H1 (cell line): Measurements from ENCODE around the gene CSNK2B.

Experiments
- BACH1 ChIP-seq: IDR thresholded peaks from 2 replicates; pipeline ENCODE4 v1.6.1; 2012; ENCODE audit warnings: low read length, improper control_type of control experiment
- CREB1 ChIP-seq: IDR thresholded peaks from 2 replicates; pipeline ENCODE4 v1.6.1; 2012; ENCODE audit warnings: inconsistent platforms
- CTCF ChIP-seq, 3 experiments: IDR thresholded peaks; 1 replicate in 2 of 3; 2 replicates in 1 of 3; pipeline versions ENCODE4 v1.5.1 to v1.6.1; 2011; ENCODE audit warnings: low read length in 3 of 3, mild to moderate bottlenecking in 3 of 3, inconsistent platforms in 2 of 3, low read depth in 1 of 3, moderate library complexity in 1 of 3; ENCODE audit not compliant: insufficient read depth in 1 of 3; ENCODE audit errors: control extremely low read depth in 1 of 3
- EP300 ChIP-seq, 2 experiments: IDR thresholded peaks; 1 replicate in 1 of 2; 2 replicates in 1 of 2; pipeline ENCODE4 v1.6.1; 2011 to 2012; ENCODE audit warnings: low read depth in 2 of 2, low read length in 2 of 2, mild to moderate bottlenecking in 2 of 2, borderline replicate concordance in 1 of 2, inconsistent platforms in 1 of 2, moderate library complexity in 1 of 2
- EZH2 ChIP-seq: fragments of 200-600 bp; sonication (generic); IDR thresholded peaks from 2 replicates; pipeline ENCODE4 v1.7.1; 2012; ENCODE audit warnings: low read depth, mild to moderate bottlenecking, moderate library complexity, low read length, inconsistent platforms; ENCODE audit not compliant: severe bottlenecking
- SP4 ChIP-seq: IDR thresholded peaks from 2 replicates; pipeline ENCODE4 v1.6.1; 2012; ENCODE audit warnings: low read length, inconsistent platforms
- SRF ChIP-seq: IDR thresholded peaks from 2 replicates; pipeline ENCODE4 v1.6.1; 2011; ENCODE audit warnings: mild to moderate bottlenecking, low read depth, low read length, moderate library complexity
- YY1 ChIP-seq: IDR thresholded peaks from 2 replicates; pipeline ENCODE4 v1.6.1; 2011; ENCODE audit warnings: low read depth, mild to moderate bottlenecking, low read length

DNA sequence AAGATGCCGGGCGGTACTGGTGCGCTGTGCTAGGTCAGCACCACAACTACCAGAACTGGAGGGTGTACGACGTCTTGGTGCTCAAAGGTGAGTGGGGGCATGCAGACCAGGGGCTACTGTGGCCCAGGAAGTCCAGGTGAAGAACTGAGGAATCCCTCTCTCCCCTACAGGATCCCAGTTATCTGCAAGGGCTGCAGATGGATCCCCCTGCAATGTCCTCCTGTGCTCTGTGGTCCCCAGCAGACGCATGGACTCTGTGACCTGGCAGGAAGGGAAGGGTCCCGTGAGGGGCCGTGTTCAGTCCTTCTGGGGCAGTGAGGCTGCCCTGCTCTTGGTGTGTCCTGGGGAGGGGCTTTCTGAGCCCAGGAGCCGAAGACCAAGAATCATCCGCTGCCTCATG is 41.8 kb downstream of the CSNK2B start:
- no peak for TF ChIP-seq EZH2
- TF ChIP-seq EP300 (IDR thresholded peaks at IDR 0.05; ENCODE audit: borderline replicate concordance in 1 of 2, low read depth in 2 of 2, low read length in 2 of 2), result no peak
- TF ChIP-seq SRF, result no peak
- TF ChIP-seq CREB1, result no peak
- TF ChIP-seq SP4, result no peak
- no peak for TF ChIP-seq BACH1
- no peak for TF ChIP-seq CTCF (IDR thresholded peaks at IDR 0.05; ENCODE audit: control extremely low read depth in 1 of 3, insufficient read depth in 1 of 3, low read depth in 1 of 3, low read length in 3 of 3)
- no peak for TF ChIP-seq YY1
